ENCODE measurements around the gene FBXO48.

DNA sequence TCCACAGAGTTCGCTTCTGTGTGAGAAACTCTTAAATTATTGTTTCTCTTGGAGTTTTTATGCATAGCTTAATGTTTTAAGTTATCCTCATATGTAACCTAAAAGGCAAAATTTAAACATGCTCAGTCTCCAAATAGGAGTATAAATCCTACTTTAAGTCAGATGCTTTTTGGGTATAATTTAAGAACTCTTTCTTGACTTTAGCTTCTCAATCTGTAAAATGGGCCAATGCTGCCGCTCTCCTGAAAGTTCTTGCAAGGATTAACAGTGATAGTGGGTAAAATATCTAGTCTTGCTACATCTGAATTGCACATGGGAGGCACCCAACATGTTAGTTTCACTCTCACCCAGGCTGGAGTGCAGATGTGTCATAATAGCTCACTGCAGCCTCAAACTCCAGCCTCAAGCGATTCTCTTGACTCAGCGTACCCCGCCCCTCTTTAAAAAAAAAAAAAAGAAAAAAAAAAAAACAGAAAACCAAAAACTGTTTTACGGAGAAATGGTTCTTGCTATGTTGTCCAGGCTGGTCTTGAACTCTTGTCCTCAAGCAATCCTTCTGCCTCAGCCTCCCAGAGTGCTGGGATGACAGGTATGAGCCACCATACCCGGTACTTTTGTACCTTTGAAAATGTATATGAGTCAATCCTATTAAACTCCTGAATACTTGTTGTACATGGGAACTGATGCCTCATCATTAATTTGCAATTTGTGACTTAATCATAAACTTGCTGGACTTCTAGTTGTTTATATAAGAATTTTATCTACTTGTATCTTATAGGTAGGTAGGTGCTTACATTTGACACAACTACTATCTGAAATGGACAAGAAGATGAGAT, 1.8 kb downstream of the FBXO48 start:
- no peak for TF ChIP-seq POLR2A (IDR thresholded peaks at IDR 0.05)
- TF ChIP-seq, protein P1, sequence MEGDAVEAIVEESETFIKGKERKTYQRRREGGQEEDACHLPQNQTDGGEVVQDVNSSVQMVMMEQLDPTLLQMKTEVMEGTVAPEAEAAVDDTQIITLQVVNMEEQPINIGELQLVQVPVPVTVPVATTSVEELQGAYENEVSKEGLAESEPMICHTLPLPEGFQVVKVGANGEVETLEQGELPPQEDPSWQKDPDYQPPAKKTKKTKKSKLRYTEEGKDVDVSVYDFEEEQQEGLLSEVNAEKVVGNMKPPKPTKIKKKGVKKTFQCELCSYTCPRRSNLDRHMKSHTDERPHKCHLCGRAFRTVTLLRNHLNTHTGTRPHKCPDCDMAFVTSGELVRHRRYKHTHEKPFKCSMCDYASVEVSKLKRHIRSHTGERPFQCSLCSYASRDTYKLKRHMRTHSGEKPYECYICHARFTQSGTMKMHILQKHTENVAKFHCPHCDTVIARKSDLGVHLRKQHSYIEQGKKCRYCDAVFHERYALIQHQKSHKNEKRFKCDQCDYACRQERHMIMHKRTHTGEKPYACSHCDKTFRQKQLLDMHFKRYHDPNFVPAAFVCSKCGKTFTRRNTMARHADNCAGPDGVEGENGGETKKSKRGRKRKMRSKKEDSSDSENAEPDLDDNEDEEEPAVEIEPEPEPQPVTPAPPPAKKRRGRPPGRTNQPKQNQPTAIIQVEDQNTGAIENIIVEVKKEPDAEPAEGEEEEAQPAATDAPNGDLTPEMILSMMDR (IDR thresholded peaks at IDR 0.05) = no peak
